Activated CD8-positive, alpha-beta T cell treated with anti-CD3 and anti-CD28 coated beads, Interleukin-2, amount 10 ng/mL, durations not matched to agents 7 days and 5 days (primary cell): Measurements from ENCODE around the gene BCL2. TPM values are rescaled to one million over a fixed set of nuclear protein-coding genes. Genes with fewer than 3 reads are reported as not detected.

ENCODE experiments used
- ATAC-seq: fragments of 150-1000 bp; cut with Tn5 transposase; one replicate; pipeline ENCODE4 v1.10.0; 2021; ENCODE audit warnings: moderate library complexity
- CTCF ChIA-PET: fragments of 350-600 bp; sonication (Branson Sonifier 250); formaldehyde crosslinking; loops from one replicate; lab custom pipeline; 2021; ENCODE audit warnings: antibody characterized with exemption; lab: Charles Lee
- POLR2A ChIA-PET: fragments of 350-600 bp; sonication (Branson Sonifier 250); formaldehyde crosslinking; loops from one replicate; lab custom pipeline; 2021; ENCODE audit warnings: antibody characterized with exemption; lab: Charles Lee
- DNase-seq: peaks from one replicate; pipeline ENCODE4 v3.0.0-alpha.2; 2020
- H3K27ac Mint-ChIP-seq: one replicate; pipeline ENCODE4 v1.8.0; 2021; ENCODE audit warnings: mild to moderate bottlenecking, mixed read lengths
- H3K27me3 Mint-ChIP-seq: one replicate; pipeline ENCODE4 v1.8.0; 2021; ENCODE audit warnings: low read depth, mixed read lengths
- H3K36me3 Mint-ChIP-seq: one replicate; pipeline ENCODE4 v1.8.0; 2021; ENCODE audit warnings: low read depth, mixed read lengths
- H3K4me1 Mint-ChIP-seq: one replicate; pipeline ENCODE4 v1.8.0; 2021; ENCODE audit warnings: low read depth, mixed read lengths
- H3K4me3 Mint-ChIP-seq: one replicate; pipeline ENCODE4 v1.8.0; 2021; ENCODE audit warnings: mild to moderate bottlenecking, mixed read lengths
- H3K9me3 Mint-ChIP-seq: one replicate; pipeline ENCODE4 v1.8.0; 2022; ENCODE audit warnings: mixed read lengths; ENCODE audit not compliant: insufficient read depth
- total RNA-seq, 2 experiments: library from RNA; stranded (reverse); gene quantifications; one replicate each; pipeline ENCODE4 v1.2.3, GENCODE V29; 2021

The BCL2 gene
- total RNA-seq, 2 experiments from 2014 or later = 140 TPM

DNA sequence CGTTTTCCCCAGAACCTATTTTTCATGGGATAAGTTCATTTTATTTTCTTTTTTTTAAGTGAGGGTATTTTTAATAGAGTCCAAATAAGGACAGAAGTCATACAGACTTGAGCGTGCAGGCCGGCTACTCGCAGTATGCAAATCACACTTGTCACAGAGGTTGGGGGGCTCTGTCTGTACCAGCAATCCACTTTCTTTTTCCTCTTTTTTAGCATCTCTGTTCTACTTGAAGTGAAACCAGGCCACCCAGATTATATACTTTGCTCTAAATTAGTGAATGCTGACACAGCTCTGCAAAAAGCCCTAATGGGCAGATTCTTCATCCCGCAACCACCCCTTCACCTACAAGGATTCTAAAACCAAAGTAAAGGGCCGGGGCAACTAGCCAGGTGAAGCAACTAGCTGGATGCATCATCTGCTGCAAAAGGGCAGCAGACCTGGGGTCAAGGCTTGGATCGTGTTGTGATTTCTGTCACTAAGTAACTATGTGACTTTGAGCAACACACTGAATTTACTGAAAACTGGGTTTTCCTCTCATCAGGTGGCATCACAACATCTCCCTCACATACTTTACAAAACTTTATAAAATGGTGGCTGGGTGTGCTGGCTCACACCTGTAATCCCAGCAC, 29.1 kb upstream of the BCL2 start:
- no peak for ATAC-seq
- H3K27me3 Mint-ChIP-seq = no peaks in the 10 kb centered on the region
- no peaks in the 10 kb centered on the region for H3K9me3 Mint-ChIP-seq
- peaks cover 34% of the 10 kb centered on the region for H3K36me3 Mint-ChIP-seq
- ChIA-PET CTCF (interaction anchor here (0.9 to 2.4 kb wide), 2 partner anchors 87 to 91 kb away, joined by 4 to 11 read pairs; no protein-coding TSS in a partner anchor), POLR2A (no interaction called here)
- H3K4me1 Mint-ChIP-seq = no peaks in the 10 kb centered on the region
- H3K4me3 Mint-ChIP-seq = no peak overlapping the region
- H3K27ac Mint-ChIP-seq = no peak overlapping the region
- DNase-seq = no peak

DNA sequence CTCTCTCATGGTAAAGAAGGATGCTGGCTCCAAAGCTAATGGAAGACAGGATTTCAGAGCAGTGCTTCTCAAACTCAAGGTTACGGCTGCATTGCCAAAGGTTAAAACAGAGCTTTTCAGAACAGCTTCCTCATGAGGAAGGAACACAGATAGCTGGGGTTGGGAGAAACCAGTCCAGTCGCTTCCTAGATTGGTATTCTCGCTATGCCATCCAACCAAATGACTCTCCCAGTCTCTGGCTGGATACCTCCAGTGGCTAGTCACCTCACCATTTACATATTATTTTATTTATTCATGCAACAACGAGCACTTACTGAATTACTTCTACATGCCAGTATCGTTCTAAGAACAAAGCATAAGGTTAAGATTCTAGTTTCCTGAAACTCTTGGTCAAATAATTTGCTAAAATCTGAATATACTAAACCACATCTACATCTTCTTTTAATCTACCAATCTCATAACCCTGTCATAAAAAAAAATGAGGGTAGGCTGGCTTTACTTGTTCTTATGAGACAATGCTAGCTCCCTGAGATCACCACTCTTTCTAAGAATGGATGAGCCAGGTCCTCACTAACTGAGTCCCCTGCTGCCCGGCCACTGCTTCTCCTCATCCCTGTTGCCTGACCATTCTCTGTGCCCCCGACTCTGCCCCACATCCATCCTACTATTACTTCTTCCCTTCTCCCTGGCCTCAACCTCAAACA, 27.1 kb upstream of the BCL2 start:
- ATAC-seq = no peak
- Mint-ChIP-seq H3K27ac (no peak overlapping the region), H3K27me3 (no peaks in the 10 kb centered on the region), H3K9me3 (no peaks in the 10 kb centered on the region), H3K4me3 (no peak overlapping the region), H3K36me3 (peaks cover 34% of the 10 kb centered on the region), H3K4me1 (no peaks in the 10 kb centered on the region)
- no peak for DNase-seq
- POLR2A ChIA-PET = no interaction called here
- CTCF ChIA-PET = interaction anchor here (1.0 kb wide), 1 partner anchor 24 kb away, joined by 3 read pairs; no protein-coding TSS in a partner anchor

DNA sequence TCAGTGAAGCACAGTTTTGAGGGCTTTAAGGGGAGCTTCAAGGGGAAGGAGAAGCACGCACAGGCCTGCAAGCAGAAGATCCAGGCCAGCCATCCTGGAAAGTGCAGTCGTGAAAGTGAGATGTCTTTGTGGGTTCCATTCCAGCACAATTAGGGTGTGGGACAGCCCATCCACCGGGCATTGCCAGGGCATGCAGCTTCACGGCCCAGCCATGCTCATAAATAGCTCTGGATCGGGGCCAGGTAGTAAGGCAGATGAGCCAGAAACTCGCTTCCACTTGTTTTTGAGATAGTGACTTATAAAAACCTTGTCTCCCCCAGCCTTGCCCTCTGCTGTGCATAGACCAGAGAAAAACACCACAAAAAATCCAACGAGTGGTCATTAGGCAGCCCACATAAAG, 26.5 kb upstream of the BCL2 start:
- ATAC-seq (no peak), DNase-seq (no peak)
- ChIA-PET CTCF (no interaction called here), POLR2A (no interaction called here)
- no peak overlapping the region for H3K4me3 Mint-ChIP-seq
- H3K4me1 Mint-ChIP-seq = no peaks in the 10 kb centered on the region
- peaks cover 36% of the 10 kb centered on the region for H3K36me3 Mint-ChIP-seq
- H3K27me3 Mint-ChIP-seq = no peaks in the 10 kb centered on the region
- no peaks in the 10 kb centered on the region for H3K9me3 Mint-ChIP-seq
- no peak overlapping the region for H3K27ac Mint-ChIP-seq

DNA sequence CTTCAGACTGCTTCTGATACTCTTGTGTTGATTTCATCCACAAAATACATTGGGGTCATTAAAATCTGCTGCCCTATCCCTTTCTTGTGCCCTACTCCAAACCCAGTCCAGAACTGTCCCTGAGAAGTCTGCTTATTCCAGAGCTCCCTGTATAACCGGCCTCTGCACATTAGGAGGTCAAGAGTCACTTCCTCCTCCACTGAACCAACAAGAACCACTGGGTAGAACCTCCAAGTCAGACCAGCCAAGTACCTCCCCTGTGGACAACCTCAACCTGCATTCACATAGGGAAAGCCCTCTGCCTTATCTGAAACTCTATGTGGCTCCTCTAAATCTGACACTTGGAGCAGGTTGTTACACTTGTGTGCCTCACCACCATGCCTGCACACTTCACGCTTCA, 25.3 kb upstream of the BCL2 start:
- Mint-ChIP-seq H3K9me3 (no peaks in the 10 kb centered on the region), H3K27me3 (no peaks in the 10 kb centered on the region), H3K36me3 (peaks cover 40% of the 10 kb centered on the region), H3K4me3 (no peak overlapping the region), H3K4me1 (peaks cover 3% of the 10 kb centered on the region), H3K27ac (peak overlapping the region; percentile 43)
- ChIA-PET CTCF (interaction anchor here (1.3 kb wide), 1 partner anchor 95 kb away, joined by 4 read pairs; no protein-coding TSS in a partner anchor), POLR2A (no interaction called here)
- ATAC-seq (no peak), DNase-seq (no peak)

DNA sequence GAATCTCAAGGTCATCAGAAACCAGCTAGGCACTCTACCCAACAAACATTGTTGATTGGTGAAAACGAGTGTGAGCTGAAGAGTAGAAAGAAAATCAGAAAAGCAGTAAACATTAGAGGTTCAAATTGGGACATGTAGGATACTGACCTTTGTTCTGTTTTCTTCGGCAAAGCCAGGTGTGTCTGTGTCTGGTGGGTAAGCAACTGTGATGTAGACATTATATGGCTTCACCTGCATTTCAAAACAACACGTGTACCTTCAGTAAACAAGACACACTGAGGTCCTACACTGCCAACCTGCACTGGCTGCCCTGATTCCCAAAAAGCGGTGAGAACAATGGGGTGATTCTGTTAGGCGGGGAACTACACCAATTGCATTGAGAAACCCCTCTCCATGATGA, 24.7 kb upstream of the BCL2 start:
- no peak for ATAC-seq
- POLR2A ChIA-PET = no interaction called here
- H3K27ac Mint-ChIP-seq = no peak overlapping the region

DNA sequence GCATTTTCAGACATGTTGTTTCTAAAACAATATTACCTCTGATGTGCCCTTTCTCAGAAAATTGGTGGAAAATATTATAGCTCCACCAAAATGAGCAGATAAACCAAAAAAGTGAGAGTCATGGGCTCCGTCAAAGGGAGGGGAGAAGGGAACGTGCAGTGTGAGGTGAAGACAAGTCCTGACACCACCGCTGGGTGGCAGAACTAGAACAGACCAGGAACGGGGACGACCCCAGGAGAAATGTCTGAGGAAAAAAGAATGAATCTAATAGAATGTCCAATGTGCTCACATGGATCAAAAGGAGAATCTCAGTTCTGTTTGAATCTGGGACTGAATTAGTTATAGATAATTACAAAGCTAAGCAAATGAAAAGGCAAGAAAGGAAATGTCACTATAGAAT, 22.6 kb upstream of the BCL2 start:
- ChIA-PET POLR2A (no interaction called here), CTCF (interaction anchor here (0.8 to 4.7 kb wide), 8 partner anchors 15 to 325 kb away, joined by 3 to 55 read pairs (median 18); no protein-coding TSS in a partner anchor)
- H3K4me1 Mint-ChIP-seq = peaks cover 3% of the 10 kb centered on the region
- DNase-seq (peak; percentile 45), ATAC-seq (peak; percentile 64)
- no peaks in the 10 kb centered on the region for H3K9me3 Mint-ChIP-seq
- no peak overlapping the region for H3K4me3 Mint-ChIP-seq
- H3K27me3 Mint-ChIP-seq = no peaks in the 10 kb centered on the region
- H3K27ac Mint-ChIP-seq = no peak overlapping the region
- H3K36me3 Mint-ChIP-seq = peaks cover 34% of the 10 kb centered on the region

More for the DNA sequence above, 24.7 kb upstream of the BCL2 start:
- Mint-ChIP-seq H3K36me3 (peaks cover 37% of the 10 kb centered on the region), H3K27me3 (no peaks in the 10 kb centered on the region), H3K9me3 (no peaks in the 10 kb centered on the region), H3K4me3 (no peak overlapping the region), H3K4me1 (peaks cover 3% of the 10 kb centered on the region)
- CTCF ChIA-PET = interaction anchor here (1.3 kb wide), 2 partner anchors 67 to 96 kb away, joined by 3 to 4 read pairs; no protein-coding TSS in a partner anchor
- DNase-seq = no peak

DNA sequence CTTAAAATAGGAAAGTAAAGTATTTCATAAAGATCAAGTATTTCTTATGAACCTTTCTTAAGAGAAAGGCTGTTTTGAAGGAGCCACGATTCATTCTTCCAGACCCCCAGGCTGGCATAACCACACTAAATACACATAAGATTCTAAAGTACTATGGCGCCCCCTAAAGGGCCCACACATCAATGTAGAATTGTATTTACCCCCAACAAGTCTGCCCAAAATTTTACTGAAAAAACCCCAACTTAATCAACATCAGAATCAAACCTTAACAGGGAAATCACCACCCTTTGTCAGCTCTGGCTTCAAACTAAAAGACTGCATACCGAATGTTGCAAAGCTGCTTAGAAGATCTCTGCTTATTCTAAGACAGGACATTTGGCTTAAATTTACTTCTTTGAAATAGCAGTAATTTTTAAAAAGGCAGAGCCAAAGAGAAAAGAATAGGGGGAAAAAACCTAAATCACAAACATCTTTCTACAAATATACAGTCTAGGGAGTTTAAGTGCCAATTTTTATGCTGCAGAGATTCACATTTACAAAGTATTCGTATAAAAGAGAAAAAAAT, 20.4 kb upstream of the BCL2 start:
- Mint-ChIP-seq H3K36me3 (peaks cover 30% of the 10 kb centered on the region), H3K27ac (no peak overlapping the region), H3K9me3 (no peaks in the 10 kb centered on the region), H3K4me1 (peaks cover 3% of the 10 kb centered on the region), H3K27me3 (no peaks in the 10 kb centered on the region), H3K4me3 (no peak overlapping the region)
- CTCF ChIA-PET = interaction anchor here (0.7 to 4.7 kb wide), 26 partner anchors 10 to 345 kb away, joined by 3 to 55 read pairs (median 4); no protein-coding TSS in a partner anchor
- peak; percentile 71 for DNase-seq
- peak; percentile 64 for ATAC-seq
- POLR2A ChIA-PET = interaction anchor here (0.6 kb wide), 1 partner anchor 709 kb away, joined by 3 read pairs; no protein-coding TSS in a partner anchor

DNA sequence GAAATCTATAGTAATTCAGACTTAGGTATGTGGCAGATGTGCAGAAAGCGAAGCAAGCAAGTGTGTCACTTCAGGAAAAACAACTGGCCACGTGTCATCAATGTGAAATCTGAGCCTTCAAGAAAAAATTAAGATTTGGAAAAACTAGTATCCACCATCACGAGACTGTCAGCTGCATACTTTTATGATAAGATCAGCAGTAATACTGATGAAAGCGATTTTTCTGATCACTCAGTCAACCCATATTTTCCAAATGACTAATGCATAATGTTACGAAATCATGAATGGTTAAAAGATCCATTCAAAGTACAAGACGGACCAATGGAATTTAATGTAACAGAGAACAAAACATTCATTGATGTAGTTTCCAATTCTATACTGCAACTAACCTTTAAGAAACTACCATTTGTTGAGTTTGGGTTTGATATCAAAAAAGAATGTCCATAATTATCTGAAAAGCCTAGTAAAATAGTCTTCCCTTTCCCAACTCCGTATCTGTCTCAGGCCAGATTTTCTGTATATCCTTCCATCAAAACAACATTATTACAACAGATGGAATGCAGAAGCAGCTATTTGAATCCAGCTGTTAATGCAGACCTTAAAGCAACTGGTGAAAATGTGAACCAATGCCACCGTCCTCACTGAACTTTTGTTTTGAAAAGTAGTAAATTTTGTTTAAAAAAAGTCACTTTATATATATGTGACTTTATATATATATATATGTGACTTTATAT, 17.0 kb upstream of the BCL2 start:
- no peak overlapping the region for H3K27ac Mint-ChIP-seq
- ATAC-seq = no peak
- DNase-seq = no peak
- H3K4me1 Mint-ChIP-seq = peaks cover 3% of the 10 kb centered on the region
- H3K27me3 Mint-ChIP-seq = no peaks in the 10 kb centered on the region
- no peak overlapping the region for H3K4me3 Mint-ChIP-seq
- POLR2A ChIA-PET = interaction anchor here (0.6 kb wide), 1 partner anchor 9 kb away, joined by 3 read pairs; no protein-coding TSS in a partner anchor
- no peaks in the 10 kb centered on the region for H3K9me3 Mint-ChIP-seq
- H3K36me3 Mint-ChIP-seq = peaks cover 32% of the 10 kb centered on the region
- CTCF ChIA-PET = interaction anchor here (0.6 to 1.2 kb wide), 2 partner anchors 14 to 102 kb away, joined by 3 to 4 read pairs; no protein-coding TSS in a partner anchor

DNA sequence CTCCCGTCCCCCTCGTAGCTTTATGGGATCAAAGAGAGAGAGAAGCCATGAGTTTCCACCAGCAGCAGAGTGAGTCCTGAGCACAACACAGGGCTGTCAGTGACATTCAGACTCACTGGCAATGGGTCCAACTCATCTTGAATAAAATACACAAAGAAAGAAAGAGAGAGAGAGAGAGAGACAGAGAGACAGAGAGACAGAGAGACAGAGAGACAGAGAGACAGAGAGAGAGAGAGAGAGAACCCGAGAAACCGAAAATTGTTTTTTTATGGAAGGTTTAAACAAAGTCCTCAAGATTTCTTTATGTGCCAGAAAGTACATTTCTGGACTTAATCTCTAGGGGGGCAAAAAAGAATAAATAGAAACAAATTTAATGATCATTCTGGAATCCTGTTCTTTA, 11.5 kb upstream of the BCL2 start:
- DNase-seq = no peak
- Mint-ChIP-seq H3K36me3 (peaks cover 20% of the 10 kb centered on the region), H3K4me3 (no peak overlapping the region), H3K27me3 (no peaks in the 10 kb centered on the region), H3K27ac (no peak overlapping the region), H3K9me3 (no peaks in the 10 kb centered on the region), H3K4me1 (no peaks in the 10 kb centered on the region)
- CTCF ChIA-PET = interaction anchor here (1.5 kb wide), 1 partner anchor 315 kb away, joined by 6 read pairs; no protein-coding TSS in a partner anchor
- ATAC-seq = no peak
- POLR2A ChIA-PET = interaction anchor here (0.9 kb wide), 1 partner anchor 35 kb away, joined by 3 read pairs; no protein-coding TSS in a partner anchor

DNA sequence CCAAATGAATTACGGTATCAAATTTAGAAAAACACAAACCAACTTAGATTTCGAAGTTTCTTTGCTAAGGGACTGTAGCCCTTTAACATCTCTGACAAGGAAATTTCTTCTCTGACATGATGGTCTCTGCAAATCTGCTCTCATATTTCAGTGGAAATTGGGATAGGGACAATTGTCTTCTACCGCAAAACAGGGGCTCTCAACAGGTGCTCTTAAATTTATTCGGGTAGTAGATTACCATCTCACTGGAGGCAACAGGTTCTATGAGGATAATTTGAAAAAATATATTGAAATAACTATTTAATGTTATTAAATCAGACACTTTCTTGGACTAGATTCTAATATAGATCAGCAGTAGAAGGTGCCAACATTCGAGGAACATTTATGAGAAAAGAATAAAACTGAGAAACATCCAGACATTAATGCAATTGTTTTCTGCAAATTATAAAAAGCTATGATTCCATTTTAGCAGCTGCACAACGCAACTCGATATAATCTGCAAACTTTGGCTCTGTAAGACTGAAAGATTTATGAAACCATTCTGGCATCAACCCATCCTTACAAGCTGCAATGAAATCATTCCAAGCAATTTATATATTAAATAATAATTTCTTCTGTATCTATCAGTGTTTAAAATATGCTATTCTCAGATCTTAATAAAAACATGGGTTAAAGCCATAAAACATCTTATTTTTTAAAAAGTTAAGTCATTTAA, 10.0 kb upstream of the BCL2 start:
- H3K4me3 Mint-ChIP-seq = no peak overlapping the region
- H3K9me3 Mint-ChIP-seq = no peaks in the 10 kb centered on the region

More for the DNA sequence above, 10.0 kb upstream of the BCL2 start:
- H3K27me3 Mint-ChIP-seq = no peaks in the 10 kb centered on the region
- ATAC-seq = no peak
- DNase-seq = no peak
- no peak overlapping the region for H3K27ac Mint-ChIP-seq
- CTCF ChIA-PET = interaction anchor here (1.1 to 1.5 kb wide), 2 partner anchors 10 to 313 kb away, joined by 5 to 6 read pairs; no protein-coding TSS in a partner anchor
- H3K4me1 Mint-ChIP-seq = peaks cover 2% of the 10 kb centered on the region
- POLR2A ChIA-PET = interaction anchor here (0.5 kb wide), 1 partner anchor 9 kb away, joined by 3 read pairs; no protein-coding TSS in a partner anchor
- H3K36me3 Mint-ChIP-seq = peaks cover 17% of the 10 kb centered on the region
